ENCODE data around the gene EIF4B.

DNA sequence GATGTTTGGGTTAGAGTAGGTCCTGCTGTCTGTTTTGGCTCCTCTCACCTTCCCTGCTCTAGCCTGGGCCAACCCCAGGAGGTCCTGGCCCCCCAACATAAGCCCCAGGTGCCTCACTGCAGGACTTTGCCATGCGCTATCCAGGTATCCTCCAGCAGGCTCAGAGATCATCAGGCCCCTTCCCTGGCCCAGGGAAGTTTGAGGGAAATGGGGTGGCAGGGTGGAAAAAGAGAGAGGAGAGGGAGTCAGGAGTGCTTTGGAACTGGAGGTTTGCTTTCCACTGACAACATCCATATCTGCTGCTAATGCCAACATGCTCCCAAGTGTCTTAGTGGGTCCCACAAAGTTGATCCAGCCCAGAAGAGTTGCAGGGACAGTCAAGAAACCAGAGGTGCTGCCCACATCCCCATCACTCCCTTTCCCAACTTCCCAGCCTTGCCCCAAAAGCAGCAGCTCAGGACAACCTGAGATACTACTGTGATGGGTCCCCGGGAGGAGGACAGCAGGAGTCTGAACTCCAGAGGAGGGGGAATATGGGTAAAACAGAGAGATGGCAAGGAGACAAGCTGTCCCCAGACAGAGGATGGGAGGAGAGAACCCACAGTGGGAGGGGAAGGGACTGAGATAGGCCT, 44.3 kb downstream of the EIF4B start:
- TF ChIP-seq, protein P1, sequence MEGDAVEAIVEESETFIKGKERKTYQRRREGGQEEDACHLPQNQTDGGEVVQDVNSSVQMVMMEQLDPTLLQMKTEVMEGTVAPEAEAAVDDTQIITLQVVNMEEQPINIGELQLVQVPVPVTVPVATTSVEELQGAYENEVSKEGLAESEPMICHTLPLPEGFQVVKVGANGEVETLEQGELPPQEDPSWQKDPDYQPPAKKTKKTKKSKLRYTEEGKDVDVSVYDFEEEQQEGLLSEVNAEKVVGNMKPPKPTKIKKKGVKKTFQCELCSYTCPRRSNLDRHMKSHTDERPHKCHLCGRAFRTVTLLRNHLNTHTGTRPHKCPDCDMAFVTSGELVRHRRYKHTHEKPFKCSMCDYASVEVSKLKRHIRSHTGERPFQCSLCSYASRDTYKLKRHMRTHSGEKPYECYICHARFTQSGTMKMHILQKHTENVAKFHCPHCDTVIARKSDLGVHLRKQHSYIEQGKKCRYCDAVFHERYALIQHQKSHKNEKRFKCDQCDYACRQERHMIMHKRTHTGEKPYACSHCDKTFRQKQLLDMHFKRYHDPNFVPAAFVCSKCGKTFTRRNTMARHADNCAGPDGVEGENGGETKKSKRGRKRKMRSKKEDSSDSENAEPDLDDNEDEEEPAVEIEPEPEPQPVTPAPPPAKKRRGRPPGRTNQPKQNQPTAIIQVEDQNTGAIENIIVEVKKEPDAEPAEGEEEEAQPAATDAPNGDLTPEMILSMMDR (IDR thresholded peaks at IDR 0.05 in 4 of 5, conservative IDR thresholded peaks at IDR 0.05 in 1 of 5): no peak
- no peak for TF ChIP-seq POLR2A (IDR thresholded peaks at IDR 0.05)

All from gastrocnemius medialis (tissue), 4 donors.